ENCODE data around the gene SPATA24.
A peak's percentile ranks its signal among the peaks of the same experiment; 100 is the strongest.
"Not testable (repeated sequence)": the region's sequence is repeated elsewhere in the genome, so short reads cannot be mapped to it uniquely, and the experiment has no call there.

SPATA24 gene

GRCh38 chr5:139381837-139382761 is 21.8 kb downstream of the SPATA24 start:
- FAIRE-seq, result no peak

DNA sequence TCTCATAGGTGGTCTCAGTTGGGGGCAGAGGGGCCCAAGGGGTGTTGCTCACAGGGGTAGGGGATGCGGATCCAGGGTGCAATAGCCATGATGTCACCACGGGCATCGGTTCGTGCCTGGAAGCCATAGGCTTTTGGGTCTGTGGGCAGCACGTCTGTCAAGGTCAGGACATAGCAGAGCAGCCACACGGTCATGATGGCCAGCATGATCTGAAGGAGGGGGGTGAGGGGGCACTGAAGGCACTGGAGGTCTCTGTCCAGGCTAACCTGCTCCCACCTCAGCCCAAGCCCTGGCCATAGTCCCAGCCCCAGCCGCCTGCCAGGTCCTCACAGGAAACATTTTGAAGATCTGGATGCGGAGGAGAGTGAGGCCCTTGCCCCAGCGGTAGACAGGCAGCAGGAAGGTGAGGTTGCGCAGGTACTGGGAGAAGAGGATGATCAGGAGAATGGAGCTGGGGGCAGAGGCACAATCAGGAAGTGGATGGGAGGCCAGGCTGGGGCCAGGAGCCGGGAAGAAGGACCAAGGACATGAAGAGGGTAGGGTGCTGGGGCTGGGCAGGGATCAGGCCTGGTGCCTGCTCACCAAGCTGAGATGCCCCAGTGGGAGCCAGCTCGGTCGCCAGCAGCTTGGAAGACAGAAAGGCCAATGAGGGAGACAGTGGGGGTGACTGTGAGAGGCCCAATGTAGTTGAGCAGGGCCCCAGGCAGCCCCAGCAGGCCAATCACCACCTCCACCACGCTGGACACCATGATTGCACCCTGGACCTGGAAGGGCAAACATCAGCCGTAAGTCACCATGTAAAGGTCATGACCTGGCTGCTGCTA is 24.1 kb downstream of the SPATA24 start:
- no peak for FAIRE-seq

DNA sequence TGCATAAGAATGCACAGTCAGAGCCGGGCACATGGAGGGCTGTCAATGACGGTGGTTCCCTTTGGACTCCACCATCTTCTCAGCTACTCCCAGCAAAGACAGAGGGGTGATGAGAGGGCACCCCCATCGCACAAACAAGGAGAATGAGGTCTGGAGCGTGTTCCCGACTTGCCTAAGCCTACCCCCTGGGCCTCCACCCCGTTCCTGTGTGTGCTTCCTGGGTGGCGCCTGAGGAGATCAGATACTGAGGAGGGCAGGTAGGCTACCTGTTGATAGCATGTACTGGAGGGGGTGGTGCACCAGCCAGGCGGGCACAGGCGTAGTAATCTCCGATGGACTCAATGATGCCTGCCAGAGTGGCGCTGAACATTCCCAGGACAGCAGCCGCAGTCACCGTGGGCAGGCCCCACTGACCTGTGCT is 24.9 kb downstream of the SPATA24 start:
- FAIRE-seq, result no peak

- FAIRE-seq, result no peak
These were observed 25.6 kb downstream of the SPATA24 start for GRCh38 chr5:139378101-139378825.

- no peak for FAIRE-seq
These were observed 26.7 kb downstream of the SPATA24 start for GRCh38 chr5:139377226-139377625.

DNA sequence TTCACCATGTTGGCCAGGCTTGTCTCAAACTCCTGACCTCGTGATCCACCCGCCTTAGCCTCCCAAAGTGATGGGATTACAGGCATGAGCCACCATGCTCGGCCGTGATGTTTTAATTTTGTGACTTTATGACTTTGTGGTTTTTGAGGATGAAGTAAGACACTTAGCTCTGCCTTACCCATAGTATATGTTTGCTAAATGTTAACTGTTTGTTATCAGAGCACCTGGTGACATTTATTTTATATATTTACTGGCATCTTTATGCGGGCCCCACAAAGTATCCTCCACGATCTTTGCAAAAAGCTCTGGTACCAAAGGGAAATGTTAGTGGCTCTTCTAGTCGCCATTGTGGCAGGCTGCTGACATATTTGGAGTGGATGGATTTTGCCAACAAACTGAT is 27.5 kb downstream of the SPATA24 start:
- FAIRE-seq, result no peak

- no peak for FAIRE-seq
These were observed 29.0 kb downstream of the SPATA24 start for GRCh38 chr5:139374909-139375308.

- FAIRE-seq, result no peak
These were observed 32.1 kb downstream of the SPATA24 start for GRCh38 chr5:139371482-139372435.

DNA sequence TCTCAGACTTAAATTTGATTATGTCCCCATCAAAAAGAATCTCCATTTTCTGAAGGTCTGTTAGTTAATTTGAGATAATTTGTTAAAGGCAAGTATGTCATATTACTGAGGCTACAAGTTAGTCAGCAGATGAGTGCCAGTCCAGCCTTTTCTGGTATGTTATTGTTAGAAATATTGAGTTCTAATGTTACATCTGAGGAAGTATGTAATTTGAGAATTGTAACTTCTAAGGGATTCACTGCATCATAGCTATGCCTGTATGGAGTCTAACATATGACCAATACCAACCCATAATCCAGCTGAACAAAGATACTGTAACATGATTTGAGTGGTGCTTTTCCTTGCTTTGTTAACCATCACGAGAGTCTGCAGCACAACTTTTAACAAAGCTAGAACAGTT is 34.7 kb downstream of the SPATA24 start:
- no peak for FAIRE-seq

DNA sequence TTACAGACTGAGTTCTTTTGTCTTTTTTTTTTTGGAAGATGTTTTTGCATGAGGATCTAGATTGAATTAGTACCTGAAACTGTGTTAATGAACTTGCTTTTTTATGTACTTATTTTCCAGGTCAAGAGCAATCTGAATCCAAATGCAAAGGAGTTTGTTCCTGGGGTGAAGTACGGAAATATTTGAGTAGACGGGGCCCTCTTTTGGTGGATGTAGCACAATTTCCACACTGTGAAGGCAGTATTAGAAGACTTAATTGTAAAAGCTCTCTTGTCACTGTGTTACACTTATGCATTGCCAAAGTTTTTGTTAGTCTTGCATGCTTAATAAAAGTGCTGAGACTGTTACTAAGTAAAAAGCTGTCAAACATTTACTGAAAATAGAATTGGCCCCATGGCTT is 35.3 kb downstream of the SPATA24 start:
- peak; percentile 89 for FAIRE-seq

DNA sequence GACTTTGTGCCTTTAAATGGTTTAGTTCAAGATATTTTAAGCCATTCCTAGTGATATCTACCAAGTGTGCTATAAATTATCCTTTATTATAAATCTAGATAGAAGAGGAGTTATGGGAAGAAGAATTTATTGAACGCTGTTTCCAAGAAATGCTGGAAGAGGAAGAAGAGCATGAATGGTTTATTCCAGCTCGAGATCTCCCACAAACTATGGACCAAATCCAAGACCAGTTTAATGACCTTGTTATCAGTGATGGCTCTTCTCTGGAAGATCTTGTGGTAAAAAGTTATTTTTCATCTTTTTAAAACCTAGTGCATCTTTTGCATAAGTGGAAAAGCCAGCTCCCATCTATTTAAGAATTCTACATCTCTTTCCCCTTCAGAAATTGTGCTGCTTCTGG is 39.4 kb downstream of the SPATA24 start:
- no peak for FAIRE-seq

- FAIRE-seq, result no peak
These were observed 40.0 kb downstream of the SPATA24 start for GRCh38 chr5:139363937-139364336.

- FAIRE-seq, result no peak
These were observed 42.0 kb downstream of the SPATA24 start for GRCh38 chr5:139361835-139362429.

- FAIRE-seq, result no peak
These were observed 43.5 kb downstream of the SPATA24 start for GRCh38 chr5:139360384-139360783.

GRCh38 chr5:139358064-139358463 is 45.8 kb downstream of the SPATA24 start:
- no peak for FAIRE-seq

DNA sequence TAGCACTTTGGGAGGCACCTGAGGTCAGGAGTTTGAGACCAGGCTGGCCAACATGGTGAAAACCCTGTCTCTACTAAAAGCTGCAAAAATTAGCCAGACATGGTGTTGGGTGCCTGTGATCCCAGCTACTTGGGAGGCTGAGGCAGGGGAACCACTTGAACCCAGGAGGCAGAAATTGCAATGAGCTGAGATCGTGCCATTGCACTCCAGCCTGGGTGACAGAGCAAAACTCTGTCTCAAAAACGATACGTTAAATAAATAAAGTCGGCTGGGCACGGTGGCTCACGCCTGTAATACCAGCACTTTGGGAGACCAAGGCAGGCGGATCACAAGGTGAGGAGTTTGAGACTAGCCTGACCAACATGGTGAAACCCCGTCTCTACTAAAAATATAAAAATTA is 48.0 kb downstream of the SPATA24 start:
- not testable (repeated sequence) for FAIRE-seq

GRCh38 chr5:139354186-139354585 is 49.7 kb downstream of the SPATA24 start:
- no peak for FAIRE-seq

DNA sequence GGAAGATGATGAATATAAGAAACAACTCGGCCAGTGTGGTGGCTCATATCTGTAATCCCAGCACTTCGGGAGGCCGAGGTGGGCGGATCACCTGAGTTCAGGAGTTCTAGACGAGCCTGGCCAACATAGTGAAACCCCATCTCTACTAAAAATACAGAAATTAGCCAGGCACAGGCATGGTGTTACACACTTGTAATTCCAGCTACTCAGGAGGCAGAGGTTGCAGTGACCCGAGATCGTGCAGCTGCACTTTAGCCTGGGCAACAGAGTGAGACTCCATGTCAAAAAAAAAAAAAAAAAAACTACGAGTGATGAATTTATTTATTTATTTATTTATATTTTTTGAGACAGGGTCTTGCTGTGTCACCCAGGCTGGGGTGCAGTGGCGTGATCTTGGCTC is 56.0 kb downstream of the SPATA24 start:
- not testable (repeated sequence) for FAIRE-seq
